H9 (cell line): ENCODE results near the gene F13A1. TPM values are rescaled to one million over a fixed set of nuclear protein-coding genes. Genes with fewer than 3 reads are reported as not detected.

Experiments
- DNase-seq: peaks from one replicate; pipeline ENCODE4 v3.0.0-alpha.2; 2017
- H2AFZ ChIP-seq: one replicate; pipeline ENCODE4 v1.6.1; 2013; ENCODE audit warnings: mild to moderate bottlenecking, low read length, control low read depth, moderate library complexity
- H2AK5ac ChIP-seq: 2 replicates; pipeline ENCODE4 v1.6.1; 2013; ENCODE audit warnings: low read length, control low read depth, mixed read lengths; ENCODE audit not compliant: insufficient read length
- H2BK120ac ChIP-seq: one replicate; pipeline ENCODE4 v1.6.1; 2013; ENCODE audit warnings: low read depth, mild to moderate bottlenecking, low read length, control low read depth, inconsistent platforms; ENCODE audit not compliant: poor library complexity, severe bottlenecking
- H2BK12ac ChIP-seq: 2 replicates; pipeline ENCODE4 v1.6.1; 2013; ENCODE audit warnings: low read length, control low read depth, mixed read lengths, low read depth; ENCODE audit not compliant: insufficient read length
- H2BK15ac ChIP-seq: 2 replicates; pipeline ENCODE4 v1.6.1; 2013; ENCODE audit warnings: low read depth, low read length, control low read depth
- H2BK20ac ChIP-seq: one replicate; pipeline ENCODE4 v1.6.1; 2013; ENCODE audit warnings: low read depth, mild to moderate bottlenecking, low read length, control low read depth, inconsistent platforms; ENCODE audit not compliant: poor library complexity, severe bottlenecking
- H2BK5ac ChIP-seq: 2 replicates; pipeline ENCODE4 v1.6.1; 2013; ENCODE audit warnings: low read length, control low read depth, mixed read lengths; ENCODE audit not compliant: insufficient read length
- H3K14ac ChIP-seq: 2 replicates; pipeline ENCODE4 v1.6.1; 2013; ENCODE audit warnings: low read length, control low read depth; ENCODE audit not compliant: insufficient read depth
- H3K18ac ChIP-seq: 2 replicates; pipeline ENCODE4 v1.6.1; 2013; ENCODE audit warnings: low read depth, mild to moderate bottlenecking, mixed read lengths, low read length, control low read depth; ENCODE audit not compliant: insufficient read length
- H3K23ac ChIP-seq: 2 replicates; pipeline ENCODE4 v1.6.1; 2013; ENCODE audit warnings: low read length, control low read depth, mixed read lengths, low read depth; ENCODE audit not compliant: insufficient read length
- H3K23me2 ChIP-seq: 2 replicates; pipeline ENCODE4 v1.6.1; 2013; ENCODE audit warnings: low read depth, mild to moderate bottlenecking, mixed read lengths, low read length, control low read depth; ENCODE audit not compliant: insufficient read length, poor library complexity, severe bottlenecking
- H3K27ac ChIP-seq: 2 replicates; pipeline ENCODE4 v1.5.1; 2013; ENCODE audit warnings: low read length, control low read depth, mixed read lengths, low read depth; ENCODE audit not compliant: insufficient read length
- H3K27me3 ChIP-seq: 2 replicates; pipeline ENCODE4 v1.6.1; 2013; ENCODE audit warnings: low read length, control low read depth, inconsistent platforms; ENCODE audit not compliant: insufficient read depth
- H3K4ac ChIP-seq: 2 replicates; pipeline ENCODE4 v1.6.1; 2013; ENCODE audit warnings: low read depth, mild to moderate bottlenecking, control low read depth, inconsistent platforms, low read length, moderate library complexity
- H3K4me1 ChIP-seq: 2 replicates; pipeline ENCODE4 v1.6.1; 2013; ENCODE audit warnings: low read length, control low read depth, inconsistent platforms; ENCODE audit not compliant: insufficient read depth
- H3K4me2 ChIP-seq: 2 replicates; pipeline ENCODE4 v1.6.1; 2013; ENCODE audit warnings: low read length, control low read depth, mixed read lengths; ENCODE audit not compliant: insufficient read length, insufficient read depth
- H3K56ac ChIP-seq: 2 replicates; pipeline ENCODE4 v1.6.1; 2013; ENCODE audit warnings: low read depth, mild to moderate bottlenecking, mixed read lengths, low read length, control low read depth; ENCODE audit not compliant: insufficient read length
- H3K79me1 ChIP-seq: 2 replicates; pipeline ENCODE4 v1.6.1; 2013; ENCODE audit warnings: low read depth, mild to moderate bottlenecking, moderate library complexity, low read length, control low read depth, inconsistent platforms; ENCODE audit not compliant: insufficient read depth, poor library complexity, severe bottlenecking
- H3K79me2 ChIP-seq: 2 replicates; pipeline ENCODE4 v1.6.1; 2013; ENCODE audit warnings: low read length, control low read depth, inconsistent platforms; ENCODE audit not compliant: insufficient read depth
- H3K9ac ChIP-seq: 2 replicates; pipeline ENCODE4 v1.6.1; 2013; ENCODE audit warnings: low read length, control low read depth, mixed read lengths; ENCODE audit not compliant: insufficient read length; ENCODE audit errors: extremely low read depth
- H3K9me3 ChIP-seq: one replicate; pipeline ENCODE4 v1.6.1; 2013; ENCODE audit warnings: low read depth, low read length, inconsistent platforms; ENCODE audit not compliant: control insufficient read depth
- H3T11ph ChIP-seq: one replicate; pipeline ENCODE4 v1.6.1; 2013; ENCODE audit warnings: mild to moderate bottlenecking, low read length, control low read depth, inconsistent platforms
- H4K20me1 ChIP-seq: one replicate; pipeline ENCODE4 v1.6.1; 2013; ENCODE audit not compliant: control insufficient read depth, insufficient read length, insufficient read depth
- H4K5ac ChIP-seq: 2 replicates; pipeline ENCODE4 v1.6.1; 2013; ENCODE audit warnings: low read depth, mild to moderate bottlenecking, mixed read lengths, low read length, control low read depth; ENCODE audit not compliant: insufficient read length
- H4K8ac ChIP-seq: replicated peaks from 2 replicates; pipeline ENCODE4 v1.6.1; 2013; ENCODE audit warnings: low read length, control low read depth, mixed read lengths, low read depth; ENCODE audit not compliant: insufficient read length
- H4K91ac ChIP-seq: 2 replicates; pipeline ENCODE4 v1.6.1; 2013; ENCODE audit warnings: low read depth, mild to moderate bottlenecking, moderate library complexity, mixed read lengths, low read length, control low read depth; ENCODE audit not compliant: insufficient read length
- H3K27ac Mint-ChIP-seq, 3 experiments: 2 replicates in 2 of 3; 3 replicates in 1 of 3; pipeline ENCODE4 v1.8.0; 2020 to 2021; ENCODE audit warnings: mixed read lengths in 3 of 3, mild to moderate bottlenecking in 1 of 3, moderate library complexity in 1 of 3
- H3K27me3 Mint-ChIP-seq: 2 replicates; pipeline ENCODE4 v1.8.0; 2021; ENCODE audit warnings: low read depth, mild to moderate bottlenecking, moderate library complexity, mixed read lengths
- H3K36me3 Mint-ChIP-seq, 3 experiments: 2 replicates in 2 of 3; 3 replicates in 1 of 3; pipeline ENCODE4 v1.8.0; 2020 to 2021; ENCODE audit warnings: low read depth in 3 of 3, mixed read lengths in 3 of 3; ENCODE audit not compliant: insufficient read depth in 1 of 3
- H3K4me1 Mint-ChIP-seq, 2 experiments: 2 replicates each; pipeline ENCODE4 v1.8.0; 2020; ENCODE audit warnings: mixed read lengths in 2 of 2
- H3K4me3 Mint-ChIP-seq, 2 experiments: 2 replicates in 1 of 2; 3 replicates in 1 of 2; pipeline ENCODE4 v1.8.0; 2020 to 2021; ENCODE audit warnings: mild to moderate bottlenecking in 2 of 2, mixed read lengths in 2 of 2, moderate library complexity in 1 of 2
- H3K9me3 Mint-ChIP-seq, 2 experiments: 2 replicates in 1 of 2; 3 replicates in 1 of 2; pipeline ENCODE4 v1.8.0; 2020; ENCODE audit warnings: mild to moderate bottlenecking in 2 of 2, mixed read lengths in 2 of 2, moderate library complexity in 1 of 2
- CTCF ChIP-seq: fragments of 200-600 bp; sonication (generic); conservative IDR thresholded peaks from 3 replicates; pipeline ENCODE4 v1.8.0; 2021; ENCODE audit warnings: antibody characterized with exemption, mild to moderate bottlenecking
- WGBS: extraction: QIAGEN DNeasy Blood & Tissue Kit; methylation state at CpG from one replicate; pipeline ENCODE4 v1.1.7; 2013; ENCODE audit warnings: missing lambda C conversion rate, low lambda C conversion rate, mixed read lengths; ENCODE audit not compliant: insufficient read length; ENCODE audit errors: extremely low coverage; 5-methylcytosine and 5-hydroxymethylcytosine counted together
- total RNA-seq: library from RNA; stranded (reverse); gene quantifications from 2 replicates; pipeline ENCODE4 v1.2.1, GENCODE V29; 2021

Gene F13A1
- total RNA-seq, 1 experiment from 2014 or later, result 0.15 TPM

- Histone ChIP-seq H3K23ac (no peak overlapping the region), H2AK5ac (no peak overlapping the region), H3K79me2 (no peaks in the 10 kb centered on the region), H3K9me3 (no peaks in the 10 kb centered on the region), H2BK5ac (no peak overlapping the region), H2BK12ac (no peak overlapping the region), H2BK120ac (no peak overlapping the region), H3K27me3 (no peaks in the 10 kb centered on the region), H3K4me2 (no peak overlapping the region), H2AFZ (no peak overlapping the region), H4K5ac (no peak overlapping the region), H3K23me2 (no peaks in the 10 kb centered on the region), H2BK15ac (no peak overlapping the region), H3K56ac (no peak overlapping the region), H3K18ac (no peak overlapping the region), H3K27ac (no peak overlapping the region), H4K8ac (no peak overlapping the region), H3K4me1 (peaks cover 4% of the 10 kb centered on the region; the same call in 1 of the 2 replicates), H3K9ac (no peak overlapping the region), H2BK20ac (no peak overlapping the region), H3T11ph (no peak overlapping the region), H3K4ac (no peak overlapping the region), H3K79me1 (no peaks in the 10 kb centered on the region), H4K20me1 (no peaks in the 10 kb centered on the region), H3K14ac (no peak overlapping the region), H4K91ac (no peak overlapping the region)
- H3K9me3 Mint-ChIP-seq, result no peaks in the 10 kb centered on the region
- H3K4me3 Mint-ChIP-seq, result no peak overlapping the region
- DNase-seq, result no peak
- no peak for TF ChIP-seq CTCF
- peaks cover 4% of the 10 kb centered on the region in 2 experiments for H3K4me1 Mint-ChIP-seq
- H3K27me3 Mint-ChIP-seq, result peaks cover 4% of the 10 kb centered on the region
- WGBS, result no CpG with 5 or more reads among the region's 3 CpGs
- H3K27ac Mint-ChIP-seq, result no peak overlapping the region; a peak in 1 of 7 replicates
- H3K36me3 Mint-ChIP-seq, result no peaks in the 10 kb centered on the region
Observed at GRCh38 chr6:6287415-6287814, 33.0 kb downstream of the F13A1 start.
